ENCODE data around the gene CATSPER3. TPM values are rescaled to one million over a fixed set of nuclear protein-coding genes. Genes with fewer than 3 reads are reported as not detected.
"Not testable (repeated sequence)": the region's sequence is repeated elsewhere in the genome, so short reads cannot be mapped to it uniquely, and the experiment has no call there.

Gene CATSPER3
- polyA plus RNA-seq, 3 donors: 0.15 to 0.60 (median 0.52) TPM

DNA sequence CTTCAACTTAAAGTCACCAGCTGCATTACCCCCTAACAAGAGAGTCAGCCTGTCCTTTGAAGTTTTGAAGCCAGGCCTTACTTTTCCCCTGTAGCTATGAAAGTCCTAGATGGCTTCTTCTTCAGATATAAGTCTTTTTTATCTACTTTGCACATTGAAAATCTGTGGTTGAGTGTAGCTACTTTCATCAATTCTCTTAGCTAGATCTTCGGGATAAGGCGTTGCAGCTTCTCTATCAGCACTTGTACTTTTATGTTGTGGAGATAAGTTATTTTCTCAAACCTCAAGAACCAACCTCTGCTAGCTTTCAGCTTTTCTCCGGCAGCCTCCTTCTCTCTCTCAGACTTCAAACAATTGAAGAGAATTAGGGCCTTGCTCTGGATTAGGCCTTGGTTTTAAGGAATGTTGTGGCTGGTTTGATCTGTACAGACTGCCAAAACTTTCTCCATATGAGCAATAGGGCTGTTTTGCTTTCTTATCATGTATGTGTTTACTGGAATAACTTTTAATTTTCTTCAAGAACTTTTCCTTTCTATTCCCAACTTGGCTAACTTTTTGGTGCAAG, 21.6 kb downstream of the CATSPER3 start:
- H4K20me1 ChIP-seq (ENCODE audit: insufficient read depth, low read length): no peaks in the 10 kb centered on the region
- no peak overlapping the region for H2AFZ ChIP-seq (ENCODE audit: insufficient read depth, low read depth, low read length, poor library complexity, severe bottlenecking)
- H3K27me3 ChIP-seq (ENCODE audit: control insufficient read depth in 2 of 2, insufficient read depth in 2 of 2, low read length in 2 of 2): no peaks in the 10 kb centered on the region
- H3K4me3 ChIP-seq (replicated peaks in 1 of 3; ENCODE audit: low read depth in 2 of 3, low read length in 3 of 3): no peak overlapping the region
- Mint-ChIP-seq H3K36me3 (no peaks in the 10 kb centered on the region), H3K27me3 (ENCODE audit: low read depth in 3 of 3) (peaks cover 1 to 4% (median 1%) of the 10 kb centered on the region in 3 donors), H3K4me3 (no peak overlapping the region), H3K27ac (no peak overlapping the region), H3K4me1 (peaks cover under 1% of the 10 kb centered on the region), H3K9me3 (peaks cover 0 to 9% (median 2%) of the 10 kb centered on the region in 7 donors)
- H3K4me2 ChIP-seq (replicated peaks; ENCODE audit: extremely low read depth, low read length, poor library complexity, severe bottlenecking): no peak overlapping the region
- TF ChIP-seq, protein P1, sequence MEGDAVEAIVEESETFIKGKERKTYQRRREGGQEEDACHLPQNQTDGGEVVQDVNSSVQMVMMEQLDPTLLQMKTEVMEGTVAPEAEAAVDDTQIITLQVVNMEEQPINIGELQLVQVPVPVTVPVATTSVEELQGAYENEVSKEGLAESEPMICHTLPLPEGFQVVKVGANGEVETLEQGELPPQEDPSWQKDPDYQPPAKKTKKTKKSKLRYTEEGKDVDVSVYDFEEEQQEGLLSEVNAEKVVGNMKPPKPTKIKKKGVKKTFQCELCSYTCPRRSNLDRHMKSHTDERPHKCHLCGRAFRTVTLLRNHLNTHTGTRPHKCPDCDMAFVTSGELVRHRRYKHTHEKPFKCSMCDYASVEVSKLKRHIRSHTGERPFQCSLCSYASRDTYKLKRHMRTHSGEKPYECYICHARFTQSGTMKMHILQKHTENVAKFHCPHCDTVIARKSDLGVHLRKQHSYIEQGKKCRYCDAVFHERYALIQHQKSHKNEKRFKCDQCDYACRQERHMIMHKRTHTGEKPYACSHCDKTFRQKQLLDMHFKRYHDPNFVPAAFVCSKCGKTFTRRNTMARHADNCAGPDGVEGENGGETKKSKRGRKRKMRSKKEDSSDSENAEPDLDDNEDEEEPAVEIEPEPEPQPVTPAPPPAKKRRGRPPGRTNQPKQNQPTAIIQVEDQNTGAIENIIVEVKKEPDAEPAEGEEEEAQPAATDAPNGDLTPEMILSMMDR (IDR thresholded peaks at IDR 0.05): no peak
- H3K36me3 ChIP-seq (replicated peaks in 1 of 2; ENCODE audit: control insufficient read depth in 1 of 2, insufficient read depth in 2 of 2, low read length in 2 of 2): no peaks in the 10 kb centered on the region
- no peak for DNase-seq
- H3K27ac ChIP-seq (ENCODE audit: low read depth in 1 of 2, low read length in 2 of 2): no peak overlapping the region
- no CpG with 5 or more reads among the region's 3 CpGs for WGBS (ENCODE audit: insufficient coverage)
- H3K9me3 ChIP-seq (replicated peaks in 1 of 2; ENCODE audit: control insufficient read depth in 1 of 2, insufficient read depth in 1 of 2, low read length in 2 of 2): no peaks in the 10 kb centered on the region
- no peaks in the 10 kb centered on the region for H3K4me1 ChIP-seq (ENCODE audit: control insufficient read depth in 1 of 2, insufficient read depth in 2 of 2, low read length in 2 of 2)
- intact Hi-C loops (cut with micrococcal nuclease): no loop called here
- no peak overlapping the region for H3K9ac ChIP-seq (ENCODE audit: insufficient read depth, low read length, poor library complexity, severe bottlenecking)
- no peaks in the 10 kb centered on the region for H3K79me2 ChIP-seq (ENCODE audit: insufficient read depth, low read length)

DNA sequence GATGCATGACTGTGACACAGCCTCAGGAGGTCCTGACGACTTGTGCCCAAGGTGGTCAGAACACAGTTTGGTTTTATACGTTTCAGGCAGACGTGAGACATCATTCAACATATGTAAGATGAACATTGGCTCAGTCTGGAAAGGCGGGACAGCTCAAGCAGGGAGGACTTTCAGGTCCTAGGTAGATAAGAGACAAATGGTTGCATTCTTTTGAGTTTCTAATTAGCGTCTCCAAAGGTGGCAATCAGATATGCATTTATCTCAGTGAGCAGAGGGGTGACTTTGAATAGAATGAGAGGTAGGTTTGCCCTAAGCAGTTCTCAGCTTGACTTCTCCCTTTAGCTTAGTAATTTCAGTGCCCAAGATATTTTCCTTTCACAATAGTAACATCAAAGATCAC, 22.5 kb downstream of the CATSPER3 start:
- H2AFZ ChIP-seq (ENCODE audit: insufficient read depth, low read depth, low read length, poor library complexity, severe bottlenecking); H3K79me2 ChIP-seq (ENCODE audit: insufficient read depth, low read length); H3K4me2 ChIP-seq (replicated peaks; ENCODE audit: extremely low read depth, low read length, poor library complexity, severe bottlenecking); H3K4me3 Mint-ChIP-seq; H3K4me1 Mint-ChIP-seq; H3K36me3 Mint-ChIP-seq; H3K36me3 ChIP-seq (replicated peaks in 1 of 2; ENCODE audit: control insufficient read depth in 1 of 2, insufficient read depth in 2 of 2, low read length in 2 of 2); intact Hi-C loops (cut with micrococcal nuclease); H3K4me1 ChIP-seq (ENCODE audit: control insufficient read depth in 1 of 2, insufficient read depth in 2 of 2, low read length in 2 of 2); H3K4me3 ChIP-seq (replicated peaks in 1 of 3; ENCODE audit: low read depth in 2 of 3, low read length in 3 of 3); H3K27me3 ChIP-seq (ENCODE audit: control insufficient read depth in 2 of 2, insufficient read depth in 2 of 2, low read length in 2 of 2); H4K20me1 ChIP-seq (ENCODE audit: insufficient read depth, low read length); H3K9me3 ChIP-seq (replicated peaks in 1 of 2; ENCODE audit: control insufficient read depth in 1 of 2, insufficient read depth in 1 of 2, low read length in 2 of 2); H3K27me3 Mint-ChIP-seq (ENCODE audit: low read depth in 3 of 3); H3K9me3 Mint-ChIP-seq; DNase-seq; H3K27ac Mint-ChIP-seq; H3K27ac ChIP-seq (ENCODE audit: low read depth in 1 of 2, low read length in 2 of 2); H3K9ac ChIP-seq (ENCODE audit: insufficient read depth, low read length, poor library complexity, severe bottlenecking): not testable (repeated sequence)
- WGBS (ENCODE audit: insufficient coverage): 96% methylated on average over 4 of the region's 5 CpGs

Data from CD14-positive monocyte (primary cell).